ENCODE results near the gene PHF2.

GRCh38 chr9:93601063-93601462 lies 24.7 kb downstream of the PHF2 start:
- no peak for TF ChIP-seq EZH2 (optimal IDR thresholded peaks at IDR 0.05; ENCODE audit: low read depth, low read length)
- TF ChIP-seq CTCF (IDR thresholded peaks at IDR 0.05; ENCODE audit: low read length) = no peak
